HG02852 (cell line): Measurements from ENCODE around the gene DND1.
"Not testable (repeated sequence)": the region's sequence is repeated elsewhere in the genome, so short reads cannot be mapped to it uniquely, and the experiment has no call there.

Experiments
- ATAC-seq: cut with Tn5 transposase; IDR thresholded peaks from one replicate; pipeline ENCODE4 v1.9.1; 2021; ENCODE audit warnings: mild to moderate bottlenecking, moderate library complexity; ENCODE audit not compliant: unreplicated experiment

Gene DND1

DNA sequence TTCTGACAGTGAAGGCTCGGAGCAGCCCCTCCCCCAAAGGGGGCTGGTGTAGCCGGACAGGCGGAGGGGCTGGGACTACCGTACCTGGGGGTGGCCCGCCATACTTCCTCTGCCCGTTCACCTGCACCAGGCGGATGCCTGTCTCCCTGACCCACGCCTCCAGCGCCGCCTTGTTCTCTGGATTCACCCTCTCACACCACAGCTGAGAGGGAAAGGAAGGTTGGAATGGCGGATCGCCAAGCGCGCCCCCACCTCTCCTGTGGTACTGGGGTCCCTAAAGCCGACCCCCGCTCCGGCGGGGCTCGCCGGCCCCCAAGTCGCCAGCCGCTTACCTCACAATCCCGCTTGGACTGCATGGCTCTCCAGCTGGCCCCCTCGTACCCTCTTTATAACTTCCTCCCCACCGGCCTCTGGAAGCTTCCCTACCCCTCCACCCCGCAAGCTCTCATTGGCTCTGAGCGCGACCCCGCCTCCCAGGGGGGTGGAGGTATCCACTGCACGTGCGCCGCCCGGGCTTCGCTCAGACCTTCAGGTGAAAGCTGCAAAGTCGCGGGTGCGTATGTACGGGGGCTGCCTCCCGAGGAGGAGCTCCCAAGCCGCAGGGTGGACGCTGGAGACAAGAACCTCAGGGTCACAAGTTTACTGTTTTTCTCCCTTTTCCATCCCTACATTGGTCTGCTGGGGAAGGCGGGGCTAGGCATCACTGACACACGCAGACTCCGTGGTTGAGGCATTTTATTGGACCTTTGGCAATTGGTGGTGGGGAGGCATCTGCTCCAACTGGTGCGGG is at the start of gene DND1:
Gene DND1 (minus strand): TSS at position 390 of the 790 bp plus-strand sequence. CDS start 34 bp downstream, at position 356.
- ATAC-seq = no peak

DNA sequence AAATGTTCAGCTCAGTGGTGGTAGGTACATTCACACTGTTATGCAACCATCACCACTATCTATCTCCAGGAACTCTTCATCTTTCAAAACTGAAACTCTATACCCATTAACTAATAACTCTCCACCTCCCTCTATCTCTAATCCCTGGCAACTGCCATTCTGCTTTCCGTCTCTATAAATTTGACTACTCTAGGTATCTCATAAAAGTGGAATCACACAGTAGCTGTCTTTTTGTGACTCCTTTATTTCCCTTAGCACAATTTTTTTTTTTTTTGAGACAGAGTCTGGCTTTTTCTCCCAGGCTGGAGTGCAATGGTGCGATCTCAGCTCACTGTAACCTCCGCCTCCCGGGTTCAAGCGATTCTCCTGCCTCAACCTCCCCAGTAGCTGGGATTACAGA is 48.0 kb upstream of the DND1 start:
- not testable (repeated sequence) for ATAC-seq

DNA sequence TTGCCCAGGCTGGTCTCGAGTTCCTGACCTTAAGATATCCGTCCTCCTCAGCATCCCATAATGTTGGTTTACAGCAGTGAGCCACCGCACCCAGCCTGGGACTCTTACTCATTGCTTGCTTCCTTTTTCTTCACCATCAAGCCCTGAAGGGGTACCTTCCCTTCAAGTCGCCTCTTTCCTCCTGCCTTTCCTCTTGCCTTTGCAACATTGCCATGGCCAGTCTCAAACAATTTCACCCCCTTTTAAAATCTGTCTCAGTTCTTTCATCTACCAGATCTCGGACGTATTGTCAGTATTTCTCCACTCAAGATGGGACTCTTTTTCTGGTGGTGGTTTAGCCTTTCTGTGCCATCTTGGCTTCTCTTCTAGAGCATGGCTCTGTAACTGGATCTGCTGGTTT is 47.4 kb upstream of the DND1 start:
- not testable (repeated sequence) for ATAC-seq

DNA sequence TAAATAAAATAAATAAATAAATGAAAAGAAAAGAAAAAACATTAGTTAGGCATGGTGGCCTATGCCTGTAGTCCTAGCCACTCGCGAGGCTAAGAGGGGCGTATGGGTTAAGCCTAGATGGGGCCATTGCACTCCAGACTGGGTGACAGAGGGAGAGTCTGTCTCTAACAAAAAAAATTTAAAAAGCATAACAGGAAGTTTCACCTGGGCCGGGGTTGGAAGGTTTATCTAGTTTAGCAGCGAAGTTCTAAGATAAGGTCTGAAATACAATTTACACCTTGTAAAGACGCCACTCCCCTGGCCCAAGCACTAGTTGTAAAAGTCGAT is 44.9 kb upstream of the DND1 start:
- no peak for ATAC-seq

DNA sequence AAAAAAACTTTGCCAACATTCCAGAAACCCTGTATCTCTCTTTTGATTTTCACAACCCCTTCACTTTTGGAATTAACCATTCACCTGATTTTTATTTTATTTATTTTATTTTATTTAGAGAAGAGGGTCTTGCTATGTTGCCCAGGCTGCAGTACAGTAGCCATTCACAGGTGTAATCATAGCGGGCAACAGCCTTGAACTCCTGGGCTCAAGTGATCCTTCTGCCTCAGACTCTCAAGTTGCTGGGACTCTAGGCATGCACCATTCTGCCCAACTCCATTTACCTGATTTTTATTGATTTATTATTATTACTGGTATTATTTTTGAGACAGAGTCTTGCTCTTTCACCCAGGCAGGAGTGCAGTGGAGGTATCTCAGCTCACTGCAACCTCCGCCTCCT is 42.9 kb upstream of the DND1 start:
- not testable (repeated sequence) for ATAC-seq

DNA sequence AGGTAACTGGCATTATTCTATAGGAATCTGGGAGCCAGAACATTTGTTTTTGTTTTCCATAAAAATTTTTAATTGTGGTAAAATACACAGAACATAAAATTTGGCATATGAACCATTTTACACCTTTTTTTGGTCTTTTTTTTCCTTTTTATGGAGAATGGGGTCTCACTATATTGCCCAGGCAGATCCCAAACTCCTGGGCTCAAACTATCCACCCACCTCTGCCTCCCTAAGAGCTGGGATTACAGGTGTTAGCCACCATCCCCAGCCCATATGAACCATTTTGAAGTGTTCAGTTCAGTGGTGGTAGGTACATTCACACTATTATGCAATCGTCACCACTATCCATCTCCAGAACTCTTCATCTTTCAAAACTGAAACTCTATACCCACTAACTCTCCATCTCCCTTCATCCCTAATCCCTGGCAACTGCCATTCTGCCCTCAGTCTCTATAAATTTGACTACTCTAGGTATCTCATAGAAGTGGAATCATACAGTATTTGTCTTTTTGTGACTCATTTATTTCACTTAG is 40.3 kb upstream of the DND1 start:
- no peak for ATAC-seq

DNA sequence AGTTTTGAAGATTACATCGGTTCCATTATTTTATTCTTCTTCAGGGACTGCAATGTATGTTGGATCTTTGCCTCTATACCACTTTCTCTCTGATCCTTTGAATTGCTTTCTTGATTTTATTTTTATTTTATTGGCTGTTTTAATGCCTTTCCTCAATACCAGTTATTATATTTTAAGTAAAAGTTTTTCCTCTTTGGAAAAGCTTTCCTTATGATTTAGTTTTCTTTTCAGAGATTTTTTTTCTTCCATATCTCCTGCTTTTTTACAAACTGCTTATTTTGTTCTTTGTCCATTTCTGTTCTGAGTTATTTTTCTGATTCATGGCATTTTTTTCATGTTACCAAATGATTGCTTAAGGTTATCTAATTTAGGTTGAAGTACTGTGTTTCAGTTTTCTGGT is 38.4 kb upstream of the DND1 start:
- ATAC-seq = no peak

DNA sequence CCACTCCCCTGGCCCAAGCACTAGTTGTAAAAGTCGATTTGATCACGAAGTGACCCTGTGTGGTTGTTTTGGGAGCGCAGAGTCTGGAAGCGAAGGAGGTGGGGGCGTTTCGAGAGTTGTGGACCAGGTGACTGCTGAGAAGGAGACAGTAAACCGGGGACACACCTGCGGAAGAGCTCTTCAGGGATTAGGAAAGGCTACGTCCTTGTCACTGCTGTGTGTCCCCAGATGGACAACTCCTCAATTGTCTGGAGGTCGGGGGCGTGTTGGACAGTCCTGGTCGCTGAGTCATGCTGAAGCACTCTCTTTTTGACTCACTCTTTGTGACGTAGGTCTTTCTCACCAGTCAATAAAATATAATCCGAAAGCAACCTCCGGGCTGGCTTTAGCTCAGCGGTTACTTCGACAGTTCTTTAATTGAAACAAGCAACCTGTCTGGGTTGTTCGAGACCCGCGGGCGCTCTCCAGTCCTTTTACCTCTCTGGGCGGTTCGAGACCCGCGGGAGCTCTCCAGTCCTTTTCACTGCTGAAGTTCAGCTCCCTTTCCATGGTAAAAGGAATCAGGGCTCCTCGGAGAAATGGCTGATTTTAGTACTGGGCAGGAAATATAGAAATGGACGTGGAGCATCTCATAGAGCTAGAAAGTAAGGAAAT is 37.6 kb upstream of the DND1 start:
- peak; percentile 90 for ATAC-seq

DNA sequence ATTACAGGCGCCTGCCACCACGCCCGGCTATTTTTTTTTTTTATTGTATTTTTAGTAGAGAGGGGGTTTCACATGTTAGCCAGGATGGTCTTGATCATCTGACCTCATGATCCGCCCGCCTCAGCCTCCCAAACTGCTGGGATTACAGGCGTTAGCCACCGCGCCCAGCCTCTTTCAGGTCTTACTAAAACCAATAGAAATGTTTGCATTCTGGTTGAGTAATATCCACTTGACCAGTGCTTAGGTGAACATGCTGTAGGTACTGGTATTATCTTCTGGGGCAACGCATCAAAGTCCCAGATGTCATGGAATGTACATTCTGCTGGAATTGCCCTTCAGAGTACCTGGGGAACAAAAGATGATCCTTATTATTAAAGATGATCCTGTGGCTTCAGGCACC is 35.4 kb upstream of the DND1 start:
- not testable (repeated sequence) for ATAC-seq

DNA sequence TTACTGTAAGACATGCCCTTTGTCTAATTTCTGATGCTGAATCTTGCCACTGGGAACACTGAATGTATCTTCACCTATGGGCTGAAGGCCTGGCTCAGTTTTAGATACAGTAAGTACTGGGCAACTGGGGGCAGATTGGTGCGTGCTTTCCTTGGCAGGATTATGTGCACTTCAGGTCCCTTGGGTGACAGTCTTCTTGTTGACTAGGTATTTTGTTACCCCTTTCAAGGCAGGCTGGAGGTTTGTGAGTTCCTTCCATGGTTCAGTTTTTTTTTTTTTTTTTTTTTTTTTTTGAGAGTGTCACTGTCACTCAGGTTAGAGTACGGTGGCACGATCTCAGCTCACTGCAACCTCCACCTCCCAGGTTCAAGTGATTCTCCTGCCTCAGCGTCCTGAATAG is 34.4 kb upstream of the DND1 start:
- no peak for ATAC-seq

DNA sequence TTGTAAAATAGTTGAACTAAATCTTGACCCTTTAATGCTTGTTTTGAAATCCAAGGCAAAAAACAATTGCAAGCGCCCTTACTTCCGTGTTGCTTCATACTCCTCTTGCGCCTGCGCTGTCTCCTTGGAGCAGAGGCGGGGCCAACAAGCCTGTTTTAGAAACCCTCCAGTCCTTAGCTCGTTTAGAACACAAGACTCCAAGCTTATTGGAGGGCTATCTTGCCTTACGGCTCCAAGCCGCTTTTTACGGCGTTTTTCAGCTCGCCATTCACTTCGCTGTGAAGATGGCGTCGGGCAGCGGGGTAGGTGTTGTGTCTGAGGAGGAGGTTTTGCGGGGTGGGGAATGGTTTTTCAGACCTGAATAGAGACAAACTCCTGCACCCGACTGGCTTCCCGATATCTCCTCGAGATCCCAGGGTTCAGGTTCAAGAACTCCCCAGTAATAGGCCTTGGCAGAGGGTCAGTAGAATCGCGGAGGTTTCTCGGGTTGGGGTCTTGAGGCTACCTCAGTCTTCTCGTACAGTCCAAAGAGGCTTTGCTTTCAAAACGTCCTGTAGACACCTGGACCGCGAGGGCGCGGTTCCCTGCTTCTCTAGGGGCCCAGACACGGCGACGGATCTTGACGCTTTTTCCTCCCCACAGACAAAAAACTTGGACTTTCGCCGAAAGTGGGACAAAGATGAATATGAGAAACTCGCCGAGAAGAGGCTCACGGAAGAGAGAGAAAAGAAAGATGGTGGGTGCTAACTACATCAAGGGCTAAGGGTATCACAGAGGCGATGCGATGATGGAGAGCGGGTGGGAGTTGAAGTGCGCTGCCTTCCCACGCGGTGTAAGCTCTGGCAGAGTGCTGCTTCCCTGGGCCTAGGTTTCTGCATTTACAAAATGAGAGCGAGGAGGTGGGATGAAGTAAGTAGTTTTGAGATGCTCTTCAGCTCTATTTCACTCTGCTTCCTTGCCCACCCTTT is 27.1 kb upstream of the DND1 start, which contains the start of gene ZMAT2:
Gene ZMAT2 (plus strand): TSS at position 271 of the 968 bp plus-strand sequence. CDS start 14 bp downstream, at position 285.
- peak; percentile 96 for ATAC-seq

DNA sequence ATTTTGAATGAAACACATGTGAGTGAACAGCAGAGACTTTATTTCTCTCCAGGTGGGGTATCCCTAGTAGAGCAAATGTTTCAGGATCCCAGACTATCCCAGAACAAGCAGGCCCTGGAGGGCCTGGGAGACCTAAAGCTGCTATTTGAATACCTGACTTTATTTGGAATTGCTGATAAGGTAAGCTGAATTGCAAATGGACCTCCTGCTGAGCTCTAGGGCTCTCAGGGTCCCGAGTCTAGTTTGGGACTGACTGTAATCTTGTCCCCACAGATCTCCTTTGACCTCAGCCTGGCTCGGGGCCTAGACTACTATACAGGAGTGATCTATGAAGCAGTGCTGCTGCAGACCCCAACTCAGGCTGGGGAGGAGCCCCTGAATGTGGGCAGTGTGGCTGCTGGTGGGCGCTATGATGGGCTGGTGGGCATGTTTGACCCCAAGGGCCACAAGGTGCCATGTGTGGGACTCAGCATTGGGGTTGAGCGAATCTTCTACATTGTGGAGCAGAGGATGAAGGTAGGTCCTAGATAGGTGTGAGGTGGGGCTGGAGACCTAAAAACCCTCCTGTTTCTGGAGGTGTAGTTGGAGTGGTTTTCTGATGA is 23.6 kb upstream of the DND1 start:
- ATAC-seq = no peak

DNA sequence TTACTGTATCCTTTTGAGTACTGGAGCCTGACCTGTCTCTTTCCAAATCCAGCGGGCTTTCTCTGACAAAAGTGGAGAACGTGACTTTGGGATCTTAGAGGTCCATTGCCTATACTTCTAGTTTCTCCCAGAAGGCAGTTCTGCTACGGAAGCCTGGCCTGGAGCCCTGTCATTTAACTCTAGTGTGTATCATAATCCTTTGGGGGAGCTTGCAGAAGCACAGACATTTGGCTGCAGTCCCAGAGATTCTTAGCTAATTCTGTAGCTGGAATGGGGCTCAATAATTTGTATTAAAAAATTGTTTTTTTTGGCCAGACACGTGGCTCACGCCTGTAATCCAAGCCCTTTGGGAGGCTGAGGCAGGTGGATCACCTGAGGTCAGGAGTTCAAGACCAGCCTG is 20.9 kb upstream of the DND1 start:
- ATAC-seq = no peak

DNA sequence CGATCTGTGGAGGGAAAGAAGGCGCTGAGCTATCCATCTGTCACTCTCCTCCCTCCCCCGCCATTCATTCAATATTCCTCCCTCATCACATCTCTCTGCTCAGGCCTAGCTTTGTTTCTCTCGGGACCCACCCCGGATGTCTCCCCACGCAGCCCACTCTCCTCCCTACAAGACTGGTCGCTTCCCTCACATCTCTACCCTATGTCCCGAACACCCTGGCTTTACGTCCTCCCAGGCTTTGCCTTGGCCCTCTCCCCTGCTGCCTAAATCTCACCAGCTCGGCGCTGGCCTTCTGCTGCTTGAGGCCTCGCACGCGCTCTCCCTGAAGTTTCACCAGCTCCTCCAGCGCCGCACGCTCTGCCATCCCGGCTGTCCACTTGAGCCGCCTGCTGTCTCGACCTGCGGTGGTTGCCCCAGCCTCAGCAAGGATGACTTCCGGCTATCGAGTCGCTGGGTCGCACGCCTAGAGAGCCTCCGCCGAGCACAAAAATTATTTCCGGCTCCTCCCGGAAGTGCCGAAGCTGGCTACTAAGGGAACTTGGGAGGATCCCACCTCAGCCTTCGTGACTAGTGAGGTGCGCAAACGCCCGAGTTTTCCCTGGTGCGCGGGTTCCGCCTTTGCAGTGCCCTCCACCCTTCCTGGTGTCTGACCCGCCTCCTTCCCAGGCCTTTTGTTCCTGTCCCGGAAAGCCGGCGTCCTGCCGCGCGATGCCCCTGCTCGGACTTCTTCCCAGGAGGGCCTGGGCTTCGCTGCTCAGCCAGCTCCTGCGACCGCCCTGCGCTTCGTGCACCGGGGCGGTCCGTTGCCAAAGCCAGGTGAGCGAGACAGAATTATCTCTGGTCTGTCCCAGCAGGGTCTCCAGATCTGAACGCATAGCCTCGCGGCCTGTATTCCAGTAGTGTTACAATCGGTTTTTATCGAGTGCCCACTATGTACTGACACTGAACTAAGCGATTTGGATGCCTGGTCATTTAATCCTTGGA is 17.9 kb upstream of the DND1 start, which contains the start of the genes HARS1 and HARS2:
Gene HARS1 (minus strand): TSS at position 430 of the 984 bp plus-strand sequence. CDS start 66 bp downstream, at position 364.
Gene HARS2 (plus strand): TSS at position 515 of the 984 bp plus-strand sequence. CDS start 194 bp downstream, at position 709.
- ATAC-seq = peak; percentile 97

DNA sequence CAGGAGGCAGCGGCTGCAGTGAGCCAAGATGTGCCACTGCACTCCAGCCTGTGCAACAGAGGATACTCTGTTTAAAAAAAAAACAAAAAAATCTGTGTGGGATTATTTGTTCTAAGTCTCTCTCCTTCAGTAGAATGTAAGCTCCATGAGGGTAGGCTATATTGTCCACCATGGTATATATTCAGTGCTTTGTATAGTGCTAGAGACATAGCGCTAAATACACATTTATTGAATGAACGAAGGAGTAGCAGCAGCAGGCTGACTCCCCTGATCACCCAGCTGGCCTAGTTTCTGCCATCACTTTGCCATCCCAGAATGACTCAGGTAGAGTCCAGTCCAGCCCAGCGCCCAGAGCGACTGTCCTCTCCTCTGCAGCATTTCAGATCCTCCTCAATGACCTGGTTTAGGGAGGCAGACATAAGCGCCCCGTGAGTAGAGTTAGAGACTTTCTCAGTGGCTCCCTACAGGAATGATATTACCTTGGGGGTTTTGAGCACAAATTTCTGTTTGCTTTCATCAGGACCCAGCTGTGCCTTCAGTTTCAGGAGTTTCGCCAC is 17.1 kb upstream of the DND1 start:
- no peak for ATAC-seq

DNA sequence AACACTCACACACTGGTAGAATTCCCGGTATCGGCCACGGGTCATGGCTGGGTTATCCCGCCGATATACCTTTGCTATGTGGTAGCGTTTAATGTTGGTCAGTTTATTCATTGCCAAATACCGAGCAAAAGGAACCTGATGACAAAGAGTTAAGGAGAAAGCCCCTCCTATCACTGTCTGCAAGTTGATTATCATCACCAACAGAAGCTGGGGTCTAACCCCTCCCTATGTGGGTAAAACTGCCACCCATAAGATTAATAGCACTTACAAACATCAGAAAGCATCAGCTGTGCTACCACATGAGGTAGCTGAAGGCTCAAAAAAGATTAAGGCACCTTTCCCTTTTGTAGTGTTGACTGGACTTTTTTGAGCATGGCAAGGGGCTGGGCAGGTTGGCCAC is 5.6 kb upstream of the DND1 start:
- no peak for ATAC-seq

DNA sequence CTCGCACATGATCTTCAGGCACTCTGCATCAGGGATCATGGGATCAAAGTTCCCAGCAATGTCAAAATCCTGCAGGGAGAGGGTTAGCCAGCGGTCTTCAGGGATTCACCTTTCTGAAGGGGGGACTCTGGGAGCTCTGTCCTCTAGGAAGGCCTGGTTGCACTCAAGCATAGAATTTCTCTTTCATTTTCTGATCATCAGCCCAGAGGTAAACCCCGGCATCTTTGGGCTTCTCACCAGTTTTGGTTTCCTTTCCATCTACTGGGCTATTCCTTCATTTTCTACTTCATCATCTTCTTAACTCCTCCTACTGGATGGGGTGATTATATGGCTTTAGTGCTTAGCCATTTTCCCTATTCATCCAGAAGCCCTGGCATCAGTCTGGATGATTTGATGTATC is 4.6 kb upstream of the DND1 start:
- peak; percentile 83 for ATAC-seq

DNA sequence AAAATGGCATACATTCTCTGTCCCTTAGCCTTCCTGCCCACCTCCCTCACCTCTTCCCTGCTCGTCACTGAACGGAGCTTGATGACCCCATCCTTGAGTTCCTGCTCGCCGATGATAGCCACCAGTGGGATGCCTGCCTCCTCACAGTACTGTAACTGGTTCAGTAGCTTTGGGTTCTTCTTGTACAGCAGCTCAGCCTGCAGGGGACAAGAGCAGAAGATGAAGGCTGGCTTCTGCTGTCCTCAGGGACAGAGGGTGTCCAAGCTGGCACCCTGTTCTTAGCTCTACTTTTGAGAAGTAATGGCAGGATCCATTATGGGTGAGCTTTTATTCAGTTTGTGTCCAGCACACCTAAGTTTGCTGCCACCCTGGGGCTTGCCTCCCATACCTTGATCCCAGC is 1.3 kb upstream of the DND1 start:
- no peak for ATAC-seq

DNA sequence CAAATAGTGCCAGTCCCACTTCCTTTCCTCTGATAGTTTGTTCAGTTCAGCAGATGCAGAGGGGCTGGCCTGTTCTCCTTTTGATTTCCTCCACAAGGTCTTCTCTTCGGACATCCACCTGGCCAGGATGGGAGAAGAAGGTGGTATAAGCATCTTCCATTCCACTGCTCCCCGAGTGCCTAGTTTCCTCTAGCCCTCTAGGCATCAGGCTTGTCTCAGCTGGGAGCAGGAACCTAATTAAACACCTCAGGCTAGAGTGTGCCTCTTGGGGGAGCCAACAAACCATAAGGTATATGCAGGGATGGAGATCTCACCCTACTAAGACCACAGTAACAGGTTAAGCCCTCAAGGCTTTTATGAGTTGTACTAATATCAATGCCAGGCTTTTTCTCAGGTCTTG is 835 bp upstream of the DND1 start:
- ATAC-seq = no peak
